Neural progenitor cell (in vitro differentiated cells): Measurements from ENCODE around the gene CLDN3. TPM values are rescaled to one million over a fixed set of nuclear protein-coding genes. Genes with fewer than 3 reads are reported as not detected.
A peak's percentile ranks its signal among the peaks of the same experiment; 100 is the strongest.

Experiments
- DNase-seq: peaks from one replicate; pipeline ENCODE4 v3.0.0-alpha.2; 2016; ENCODE audit warnings: low spot score
- H2AFZ ChIP-seq: fragments of 200-600 bp; sonication (generic); replicated peaks from 2 replicates; pipeline ENCODE4 v1.6.1; 2016; ENCODE audit warnings: antibody characterized with exemption
- H3F3A ChIP-seq: fragments of 200-600 bp; sonication (generic); 2 replicates; pipeline ENCODE4 v1.6.1; 2016; ENCODE audit warnings: antibody characterized with exemption, low read depth
- H3K27ac ChIP-seq: fragments of 200-600 bp; sonication (generic); 2 replicates; pipeline ENCODE4 v1.5.1; 2016; ENCODE audit warnings: mild to moderate bottlenecking
- H3K27me3 ChIP-seq: fragments of 200-600 bp; sonication (generic); 2 replicates; pipeline ENCODE4 v1.6.1; 2016; ENCODE audit warnings: mild to moderate bottlenecking, moderate library complexity
- H3K36me3 ChIP-seq: fragments of 200-600 bp; sonication (generic); 2 replicates; pipeline ENCODE4 v1.5.1; 2016
- H3K4me1 ChIP-seq: fragments of 200-600 bp; sonication (generic); 2 replicates; pipeline ENCODE4 v1.6.1; 2016; ENCODE audit warnings: mixed run types
- H3K4me2 ChIP-seq: fragments of 200-600 bp; sonication (generic); 2 replicates; pipeline ENCODE4 v1.6.1; 2016
- H3K4me3 ChIP-seq: fragments of 200-600 bp; sonication (generic); 2 replicates; pipeline ENCODE4 v1.5.1; 2016
- H3K79me2 ChIP-seq: fragments of 200-600 bp; sonication (generic); 2 replicates; pipeline ENCODE4 v1.6.1; 2016; ENCODE audit warnings: low read depth
- H3K9ac ChIP-seq: fragments of 200-600 bp; sonication (generic); 2 replicates; pipeline ENCODE4 v1.6.1; 2016
- H3K9me3 ChIP-seq: fragments of 200-600 bp; sonication (generic); 2 replicates; pipeline ENCODE4 v1.5.1; 2016; ENCODE audit warnings: low read depth
- H4K20me1 ChIP-seq: fragments of 200-600 bp; sonication (generic); 2 replicates; pipeline ENCODE4 v1.6.1; 2016; ENCODE audit warnings: low read depth
- H3K27ac Mint-ChIP-seq: 3 replicates; pipeline ENCODE4 v1.8.0; 2021; ENCODE audit warnings: mixed read lengths
- H3K27me3 Mint-ChIP-seq: 2 replicates; pipeline ENCODE4 v1.8.0; 2022; ENCODE audit warnings: low read depth, mild to moderate bottlenecking, inconsistent platforms, moderate library complexity, mixed read lengths; ENCODE audit not compliant: insufficient read depth
- H3K36me3 Mint-ChIP-seq: 3 replicates; pipeline ENCODE4 v1.8.0; 2021; ENCODE audit warnings: mixed read lengths
- H3K4me1 Mint-ChIP-seq: 3 replicates; pipeline ENCODE4 v1.8.0; 2021; ENCODE audit warnings: mixed read lengths
- H3K4me3 Mint-ChIP-seq: 3 replicates; pipeline ENCODE4 v1.8.0; 2021; ENCODE audit warnings: mild to moderate bottlenecking, moderate library complexity, mixed read lengths
- H3K9me3 Mint-ChIP-seq: 3 replicates; pipeline ENCODE4 v1.8.0; 2020; ENCODE audit warnings: mixed read lengths
- CTCF ChIP-seq: fragments of 200-600 bp; sonication (generic); IDR thresholded peaks from 2 replicates; pipeline ENCODE4 v1.5.1; 2017; ENCODE audit warnings: antibody characterized with exemption, mild to moderate bottlenecking
- EZH2 ChIP-seq: fragments of 200-600 bp; sonication (generic); IDR thresholded peaks from 2 replicates; pipeline ENCODE4 v1.6.1; 2017; ENCODE audit warnings: antibody characterized with exemption, mild to moderate bottlenecking, moderate library complexity
- EZH2phosphoT487 ChIP-seq: fragments of 200-600 bp; sonication (generic); IDR thresholded peaks from 2 replicates; pipeline ENCODE4 v1.6.1; 2017; ENCODE audit warnings: antibody characterized with exemption
- total RNA-seq: library from RNA; depleted of rRNA; stranded (reverse); fragments of >200 nt; gene quantifications from 2 replicates; pipeline ENCODE4 v1.2.3, GENCODE V29; 2015; ENCODE audit warnings: low replicate concordance

The CLDN3 gene
- total RNA-seq, 1 donor from 2014 or later: 1.6 TPM

GRCh38 chr7:73766556-73767229 lies 3.4 kb downstream of the CLDN3 start:
- Histone ChIP-seq H4K20me1 (no peaks in the 10 kb centered on the region), H3F3A (peaks cover 19% of the 10 kb centered on the region), H3K4me3 (no peak overlapping the region), H3K79me2 (no peaks in the 10 kb centered on the region), H3K27me3 (peaks cover 25% of the 10 kb centered on the region), H3K36me3 (no peaks in the 10 kb centered on the region), H2AFZ (no peak overlapping the region), H3K4me2 (no peak overlapping the region), H3K9me3 (no peaks in the 10 kb centered on the region), H3K27ac (no peak overlapping the region), H3K4me1 (peaks cover 11% of the 10 kb centered on the region), H3K9ac (no peak overlapping the region)
- H3K36me3 Mint-ChIP-seq: peaks cover 3% of the 10 kb centered on the region
- peak; percentile 6 for DNase-seq
- TF ChIP-seq EZH2 (no peak), EZH2phosphoT487 (no peak), CTCF (no peak)
- no peak overlapping the region for H3K4me3 Mint-ChIP-seq
- peaks cover 16% of the 10 kb centered on the region for H3K4me1 Mint-ChIP-seq
- peaks cover 10% of the 10 kb centered on the region for H3K27me3 Mint-ChIP-seq
- H3K9me3 Mint-ChIP-seq: no peaks in the 10 kb centered on the region
- H3K27ac Mint-ChIP-seq: no peak overlapping the region

- Mint-ChIP-seq H3K27ac (no peak overlapping the region), H3K27me3 (peaks cover 9% of the 10 kb centered on the region), H3K4me1 (peaks cover 9% of the 10 kb centered on the region), H3K36me3 (peaks cover 1% of the 10 kb centered on the region), H3K9me3 (no peaks in the 10 kb centered on the region), H3K4me3 (no peak overlapping the region)
- H3K4me1 ChIP-seq: peaks cover 7% of the 10 kb centered on the region
- H3K27ac ChIP-seq: no peak overlapping the region
- no peaks in the 10 kb centered on the region for H3K27me3 ChIP-seq
- no peaks in the 10 kb centered on the region for H3K79me2 ChIP-seq
- H3K9me3 ChIP-seq: no peaks in the 10 kb centered on the region
- no peak overlapping the region for H3K4me3 ChIP-seq
- H3K9ac ChIP-seq: no peak overlapping the region
- H2AFZ ChIP-seq: peak overlapping the region; percentile 73
- no peak overlapping the region for H3K4me2 ChIP-seq
- DNase-seq: no peak
- H3F3A ChIP-seq: no peaks in the 10 kb centered on the region
- H4K20me1 ChIP-seq: no peaks in the 10 kb centered on the region
- H3K36me3 ChIP-seq: no peaks in the 10 kb centered on the region
- TF ChIP-seq EZH2 (no peak), CTCF (no peak), EZH2phosphoT487 (no peak)
Measured at GRCh38 chr7:73762659-73762999, 7.4 kb downstream of the CLDN3 start.

GRCh38 chr7:73761854-73762658 lies 8.0 kb downstream of the CLDN3 start:
- Histone ChIP-seq H3K9ac (no peak overlapping the region), H4K20me1 (no peaks in the 10 kb centered on the region), H3K4me3 (no peak overlapping the region), H3K4me1 (peaks cover 7% of the 10 kb centered on the region), H2AFZ (peak overlapping the region; percentile 73), H3K4me2 (peak overlapping the region; percentile 11), H3K9me3 (no peaks in the 10 kb centered on the region), H3K27me3 (no peaks in the 10 kb centered on the region), H3K79me2 (no peaks in the 10 kb centered on the region), H3K36me3 (no peaks in the 10 kb centered on the region), H3K27ac (no peak overlapping the region), H3F3A (no peaks in the 10 kb centered on the region)
- no peaks in the 10 kb centered on the region for H3K36me3 Mint-ChIP-seq
- peak; percentile 70 for DNase-seq
- H3K4me1 Mint-ChIP-seq: peaks cover 9% of the 10 kb centered on the region
- peak overlapping the region; percentile 57 for H3K27ac Mint-ChIP-seq
- peaks cover 7% of the 10 kb centered on the region for H3K27me3 Mint-ChIP-seq
- TF ChIP-seq EZH2: no peak
- no peak for TF ChIP-seq EZH2phosphoT487
- no peak for TF ChIP-seq CTCF
- no peak overlapping the region for H3K4me3 Mint-ChIP-seq
- no peaks in the 10 kb centered on the region for H3K9me3 Mint-ChIP-seq
